Esophagus squamous epithelium (tissue), 4 donors: ENCODE data around the gene CCDC192.

ENCODE experiments used
- CTCF ChIP-seq, 6 experiments: fragments of 450-650 bp in 4 of 6; fragments of 200-600 bp in 2 of 6; sonication (generic) in 2 of 6; IDR thresholded peaks; one replicate each; pipeline ENCODE4 v1.5.1; 2016 to 2019; ENCODE audit warnings: antibody characterized with exemption in 6 of 6, mild to moderate bottlenecking in 4 of 6, moderate library complexity in 4 of 6
- POLR2A ChIP-seq, 4 donors: fragments of 450-650 bp; IDR thresholded peaks; one replicate each; pipeline ENCODE4 v1.6.1; 2017; ENCODE audit warnings: antibody characterized with exemption in 4 of 4, mild to moderate bottlenecking in 4 of 4, moderate library complexity in 3 of 4

GRCh38 chr5:127969002-127969401 is 265.8 kb downstream of the CCDC192 start:
- TF ChIP-seq CTCF (IDR thresholded peaks at IDR 0.05): no peak
- no peak for TF ChIP-seq POLR2A (IDR thresholded peaks at IDR 0.05)
